KBM-7 (cell line): ENCODE measurements around the gene NPY1R.

ENCODE experiments used
- DNase-seq: peaks from one replicate; pipeline ENCODE4 v3.0.0-alpha.2; 2015
- in situ Hi-C: fragments of 300-500 bp; cut with MboI; formaldehyde crosslinking; loops from 2 replicates; pipeline ENCODE4 v1.14.3; 2020; ENCODE audit warnings: low sequenced_read_pairs, low pct_unique_long_range_greater_than_20kb, mixed read lengths

The NPY1R gene

DNA sequence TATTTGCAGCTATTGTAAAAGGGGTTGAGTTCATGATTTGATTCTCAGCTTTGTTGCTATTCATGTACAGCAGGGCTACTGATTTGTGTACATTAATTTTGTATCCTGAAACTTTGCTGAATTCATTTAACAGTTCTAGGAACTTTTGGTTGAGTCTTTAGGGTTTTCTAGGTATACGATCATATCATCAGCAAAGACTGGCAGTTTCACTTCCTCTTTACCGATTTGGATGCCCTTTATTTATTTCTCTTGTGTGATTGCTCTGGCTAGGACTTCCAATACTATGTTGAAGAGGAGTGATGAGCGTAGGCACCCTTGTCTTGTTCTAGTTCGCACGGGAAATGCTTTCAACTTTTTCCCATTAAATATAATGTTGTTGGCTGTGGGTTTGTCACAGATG is 48.1 kb downstream of the NPY1R start:
- DNase-seq: peak; percentile 15
- in situ Hi-C loops: no loop called here

- in situ Hi-C loops: no loop called here
- DNase-seq: no peak
Measured at GRCh38 chr4:163280703-163281519, 51.5 kb downstream of the NPY1R start.

DNA sequence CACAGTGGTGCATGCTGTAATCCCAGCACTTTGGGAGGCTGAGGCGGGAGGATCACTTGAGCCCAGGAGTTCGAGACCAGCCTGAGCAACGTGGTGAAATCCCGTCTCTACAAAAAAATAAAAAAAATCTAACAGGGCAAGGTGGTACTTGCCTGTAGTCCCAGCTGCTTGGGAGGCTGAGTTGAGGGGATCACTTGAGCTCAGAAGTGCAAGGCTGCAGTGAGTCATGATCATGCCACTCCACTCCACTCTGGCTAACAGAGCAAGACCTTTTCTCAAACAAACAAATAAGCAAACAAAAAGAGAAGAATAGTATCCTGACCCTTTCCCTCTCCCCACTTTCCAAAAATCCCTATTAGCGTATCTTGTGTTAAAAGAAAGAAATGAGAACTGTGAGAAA is 52.7 kb downstream of the NPY1R start:
- in situ Hi-C loops: no loop called here
- DNase-seq: no peak

- DNase-seq: no peak
- in situ Hi-C loops: no loop called here
Measured at GRCh38 chr4:163274861-163275260, 57.5 kb downstream of the NPY1R start.
